ENCODE data around the gene CRK.

The CRK gene

DNA sequence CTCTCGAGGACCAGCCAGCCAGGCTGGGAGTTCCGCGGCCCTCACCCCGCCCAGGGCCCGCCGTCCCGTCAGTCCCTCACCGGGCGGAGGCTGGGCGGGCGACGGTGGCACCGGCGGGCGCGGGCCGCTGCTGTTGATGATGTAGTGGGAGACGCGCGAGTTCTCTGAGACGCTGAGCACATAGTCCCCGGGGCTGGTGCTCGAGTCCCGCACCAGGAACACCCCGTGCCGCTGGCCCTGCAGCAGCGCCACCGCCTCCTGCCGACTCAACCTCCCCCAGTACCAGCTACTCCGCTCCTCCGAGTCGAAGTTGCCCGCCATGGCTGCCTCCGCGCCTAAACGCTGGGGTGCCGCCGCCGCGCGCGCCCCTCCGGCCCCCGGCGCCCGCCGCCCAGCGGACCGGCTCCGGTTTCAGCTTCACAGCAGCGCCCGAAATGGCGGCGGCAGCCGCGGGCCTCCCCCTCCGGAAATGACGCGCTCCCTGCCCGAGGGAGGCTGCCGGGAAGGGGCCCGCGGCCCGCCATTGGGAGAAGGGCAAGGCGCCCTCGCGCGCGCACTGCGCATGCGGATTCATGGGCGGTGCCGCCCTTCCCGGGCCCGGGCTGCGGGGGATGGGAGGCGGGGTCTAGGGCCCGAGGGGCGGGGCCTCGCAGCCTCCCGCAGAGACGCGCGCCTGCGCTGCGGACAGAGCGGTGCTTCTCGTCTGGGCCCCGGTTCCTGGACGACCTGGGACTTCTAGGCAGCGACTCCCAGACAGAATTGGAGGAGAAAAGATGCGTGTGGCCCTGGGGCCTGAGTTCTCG, at the start of gene CRK:
Gene CRK, minus strand, starts transcription at position 436 of the 803 bp plus-strand sequence. Its CDS starts 115 bp downstream, at position 321.
- DNase-seq, result peak; percentile 98

DNA sequence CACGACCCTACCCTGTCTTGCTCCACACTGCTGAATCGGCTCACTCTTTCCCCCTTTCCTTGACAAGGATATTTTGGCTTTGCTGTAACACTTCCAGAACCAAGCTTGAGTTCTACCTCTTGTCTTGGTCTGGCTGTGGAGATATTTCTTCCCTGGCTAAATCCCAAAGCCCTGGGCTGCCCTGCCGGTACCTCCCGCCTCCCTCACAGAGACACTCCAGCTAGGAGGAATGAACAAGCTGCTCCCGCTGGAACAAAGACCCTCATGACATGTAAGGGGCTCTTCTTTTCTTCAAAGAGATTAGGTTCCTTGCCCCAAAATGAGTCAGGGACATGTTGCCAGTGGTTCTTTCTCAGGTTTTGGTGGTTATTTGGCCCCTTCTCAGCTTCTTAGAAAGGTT, 49.6 kb upstream of the CRK start:
- no peak for DNase-seq

DNA sequence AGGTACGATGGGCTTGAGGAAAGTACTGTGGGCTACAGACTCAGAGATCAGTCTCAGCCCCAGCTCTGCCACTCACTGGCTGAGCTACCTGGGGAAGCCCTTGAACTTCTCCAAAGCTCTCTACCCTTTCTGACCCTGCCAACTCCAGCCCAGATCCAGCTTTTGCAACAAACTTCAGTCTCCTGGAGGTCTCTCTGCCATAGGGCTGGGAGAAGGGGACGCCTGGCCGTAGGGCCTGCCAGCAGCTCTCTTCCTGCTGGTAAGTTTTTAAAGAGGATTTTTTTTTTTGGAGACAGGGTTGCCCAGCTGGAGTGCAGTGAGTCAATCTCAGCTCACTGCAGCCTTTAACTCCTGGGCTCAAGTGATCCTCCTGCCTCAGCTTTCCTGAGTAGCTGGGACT, 48.8 kb upstream of the CRK start:
- DNase-seq, result no peak

DNA sequence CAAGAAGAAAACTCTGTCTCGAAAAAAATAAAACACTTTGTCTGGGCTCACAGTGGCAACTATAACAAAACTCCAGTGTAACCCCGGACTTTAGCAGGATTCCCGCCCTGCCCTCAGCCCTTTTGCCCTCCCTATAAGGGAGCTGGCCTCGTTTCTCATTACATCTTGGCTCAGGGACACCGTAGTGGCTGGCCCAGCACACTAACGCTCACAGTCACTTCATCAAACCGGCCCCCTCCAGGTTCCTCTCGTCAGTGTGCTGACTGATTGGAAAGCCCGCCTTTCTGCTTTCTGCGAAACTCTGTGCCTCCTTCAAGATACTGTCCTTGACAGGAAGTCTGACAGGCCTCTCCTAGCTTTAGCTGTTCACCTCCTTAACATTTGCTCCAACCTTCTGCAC, 47.7 kb upstream of the CRK start:
- no peak for DNase-seq

DNA sequence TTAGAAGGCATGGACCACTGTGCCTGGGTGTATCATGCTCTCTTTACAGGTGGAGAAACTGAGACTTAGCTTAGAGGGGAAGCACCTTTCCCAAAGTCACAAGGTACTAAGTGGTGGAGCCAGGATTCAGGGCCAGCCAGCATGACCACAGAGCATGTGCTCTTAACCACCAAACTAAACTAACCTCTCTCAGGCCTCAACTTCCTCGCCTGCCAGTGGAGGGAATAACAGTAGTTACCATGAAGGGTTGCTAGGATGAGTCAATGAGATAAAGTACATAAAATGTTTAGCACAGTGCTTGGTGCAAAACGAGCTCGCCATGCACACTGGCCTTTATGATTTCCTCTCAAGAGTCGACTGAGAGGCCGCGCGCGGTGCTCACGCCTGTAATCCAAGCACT, 42.8 kb upstream of the CRK start:
- DNase-seq, result no peak

DNA sequence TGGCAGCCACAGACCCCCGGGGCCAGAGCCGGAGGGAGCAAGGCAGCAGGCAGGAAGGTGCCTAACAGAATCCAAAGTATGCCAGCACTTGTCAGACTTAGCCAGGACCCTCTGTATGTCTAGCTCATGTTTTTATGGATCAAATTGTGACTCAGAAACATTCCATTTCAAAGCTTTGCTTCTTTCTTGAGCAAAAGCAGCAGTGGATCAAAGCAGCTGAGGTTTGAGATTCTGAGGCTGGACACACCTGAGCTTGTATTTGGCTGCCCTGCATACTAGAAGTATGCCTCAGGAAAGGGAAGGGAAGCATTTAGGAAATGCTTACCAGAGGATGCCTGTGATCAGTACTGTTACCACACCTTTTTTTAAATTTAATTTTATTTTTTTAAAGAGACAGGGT, 42.2 kb upstream of the CRK start:
- no peak for DNase-seq

DNA sequence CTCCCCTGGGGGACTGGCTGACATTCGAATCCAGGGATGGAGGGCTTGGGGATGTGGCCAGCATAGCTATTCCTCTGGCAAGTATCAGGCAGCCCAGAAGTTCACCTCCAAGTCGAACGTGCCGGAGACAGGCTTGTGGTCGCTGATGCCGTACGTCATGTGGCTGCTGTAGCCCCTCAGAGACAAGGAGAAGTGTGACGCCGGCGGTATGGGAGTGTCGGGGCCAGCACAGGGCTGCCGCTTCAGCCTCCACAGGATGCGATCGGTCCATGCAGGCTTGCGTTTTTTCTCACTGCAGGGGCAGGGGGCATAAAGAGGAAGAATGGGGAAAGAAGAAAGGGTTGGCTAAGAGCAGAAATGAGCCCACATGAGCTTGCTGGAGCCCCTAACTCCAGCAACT, 41.8 kb upstream of the CRK start:
- no peak for DNase-seq

DNA sequence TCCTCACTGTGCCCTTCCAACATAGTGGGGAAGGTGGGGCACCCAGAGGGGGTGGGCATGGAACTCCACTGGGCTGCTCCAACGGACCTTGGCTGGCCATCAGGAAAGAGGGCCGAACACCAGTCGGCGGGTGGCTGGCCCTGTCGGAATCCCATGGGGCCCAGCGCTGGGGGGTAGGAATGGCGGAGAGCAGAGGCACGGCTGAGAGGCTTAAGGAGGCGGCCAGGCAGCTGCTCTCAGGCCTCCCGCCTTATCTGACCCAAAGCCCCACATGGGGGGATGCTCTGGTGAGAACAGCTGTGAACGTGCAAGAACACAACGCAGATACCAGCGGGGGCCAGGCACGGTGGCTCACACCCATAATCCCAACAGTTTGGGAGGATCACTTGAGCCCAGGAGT, 40.8 kb upstream of the CRK start:
- DNase-seq, result peak; percentile 58

DNA sequence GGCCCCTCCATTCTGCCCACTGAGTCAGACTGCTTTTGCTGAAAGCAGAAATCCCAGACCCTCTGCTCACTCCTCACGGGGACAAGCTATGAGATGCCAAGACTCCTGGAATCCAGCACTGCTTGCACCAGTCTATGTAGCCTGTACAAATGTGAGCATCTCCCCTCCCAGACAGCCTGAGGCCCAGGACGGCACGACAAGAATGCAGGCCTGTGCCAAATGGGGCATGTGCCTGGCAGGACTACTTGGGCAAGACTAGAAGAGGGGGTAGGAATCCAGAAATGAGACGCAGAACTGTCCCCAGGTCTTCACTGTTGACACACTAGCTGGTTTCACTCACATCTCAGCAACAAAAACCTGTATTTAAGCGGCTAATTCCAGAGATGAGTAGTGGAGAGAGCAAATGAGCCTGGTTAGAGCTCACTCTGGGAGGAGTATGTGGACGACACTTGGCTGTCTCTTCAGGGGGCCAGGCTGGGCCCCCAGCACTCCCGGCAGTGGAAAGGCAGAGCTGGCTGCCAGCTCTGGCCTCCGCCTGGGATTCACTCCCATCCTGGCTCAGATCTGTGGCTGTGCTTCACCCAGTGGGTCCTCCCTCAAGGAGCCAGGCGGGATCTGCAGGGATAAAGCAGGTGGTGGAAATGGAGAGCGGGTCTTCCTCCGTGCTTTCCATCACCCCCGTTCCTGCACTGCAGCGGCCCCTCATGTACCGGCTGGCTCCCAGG, 39.4 kb upstream of the CRK start:
- DNase-seq, result peak; percentile 83

DNA sequence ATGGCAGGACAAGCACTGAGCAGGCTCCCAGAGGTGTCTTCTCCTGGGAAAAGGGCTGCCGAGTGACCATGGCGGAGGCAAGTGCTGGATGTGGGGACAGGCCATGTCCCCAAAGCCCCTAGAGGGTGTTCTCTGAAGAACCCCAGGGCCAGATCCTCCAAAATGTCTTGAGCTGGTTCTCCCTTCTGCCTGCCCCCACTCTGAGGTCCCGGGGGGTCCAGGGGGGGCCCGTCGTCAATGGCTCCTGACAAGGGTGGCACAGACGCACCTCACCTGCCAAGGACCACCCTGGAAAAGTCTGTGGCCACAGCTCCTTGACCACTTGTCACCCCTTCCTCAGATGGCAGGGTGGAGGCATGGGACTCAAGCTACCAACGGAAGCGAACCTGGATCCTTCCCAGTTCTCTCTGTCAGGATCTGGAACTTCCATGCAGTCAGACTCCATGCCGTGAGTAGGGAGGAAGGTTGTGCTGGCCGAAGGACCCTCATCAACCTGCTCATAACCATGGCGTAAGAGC, 38.8 kb upstream of the CRK start:
- DNase-seq, result no peak

DNA sequence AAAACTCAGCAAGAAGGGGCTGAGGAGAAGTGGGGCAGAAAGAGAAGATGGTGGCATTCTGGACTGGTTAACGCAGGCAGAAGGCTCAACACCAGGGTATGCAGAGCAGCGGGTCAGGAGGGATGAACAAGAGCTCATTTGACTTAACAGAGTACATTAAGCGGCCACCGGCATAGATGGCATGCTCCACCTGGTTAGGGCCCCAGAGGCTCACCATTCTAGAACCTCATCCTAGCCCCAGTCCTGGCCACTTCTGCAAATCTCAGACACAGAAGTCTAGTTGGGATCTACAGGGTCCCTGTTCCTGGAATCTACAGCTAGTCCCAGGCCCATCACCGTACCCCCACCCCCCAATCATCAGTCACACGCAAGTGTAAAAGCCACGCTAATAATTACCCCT, 38.2 kb upstream of the CRK start:
- DNase-seq, result no peak

DNA sequence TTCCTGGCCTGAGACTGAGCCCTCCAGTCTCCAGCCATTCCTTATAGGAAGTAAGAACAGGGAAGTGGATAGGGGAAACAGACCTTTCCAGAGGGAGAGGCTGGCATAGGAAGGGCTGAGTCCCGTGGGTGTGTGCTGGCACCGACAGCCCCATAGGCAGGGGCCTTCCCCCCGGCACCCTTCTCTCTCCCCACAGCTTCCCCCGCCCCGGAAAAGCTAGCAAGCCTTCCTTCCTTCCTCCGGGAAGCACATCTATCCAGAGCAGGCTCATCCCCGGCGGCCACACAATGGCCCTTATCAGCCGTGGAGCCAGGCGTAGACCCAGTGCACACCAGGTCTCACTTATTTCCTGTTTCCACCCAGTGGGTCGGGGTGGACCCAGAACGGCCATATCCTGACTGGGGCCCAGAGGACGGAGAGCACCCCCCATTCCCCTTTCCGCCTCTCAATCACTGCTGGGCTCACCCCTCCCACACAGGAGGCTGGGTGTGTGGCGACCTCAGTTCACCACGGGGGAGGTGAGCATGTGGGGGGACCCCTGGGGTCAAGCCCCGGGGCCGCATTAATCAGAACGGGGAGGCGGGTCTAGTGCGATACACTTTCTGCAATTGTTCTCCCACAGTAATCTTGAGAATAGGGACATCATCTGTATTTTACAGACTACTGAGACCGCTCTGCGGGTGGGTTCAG, 37.4 kb upstream of the CRK start:
- no peak for DNase-seq

DNA sequence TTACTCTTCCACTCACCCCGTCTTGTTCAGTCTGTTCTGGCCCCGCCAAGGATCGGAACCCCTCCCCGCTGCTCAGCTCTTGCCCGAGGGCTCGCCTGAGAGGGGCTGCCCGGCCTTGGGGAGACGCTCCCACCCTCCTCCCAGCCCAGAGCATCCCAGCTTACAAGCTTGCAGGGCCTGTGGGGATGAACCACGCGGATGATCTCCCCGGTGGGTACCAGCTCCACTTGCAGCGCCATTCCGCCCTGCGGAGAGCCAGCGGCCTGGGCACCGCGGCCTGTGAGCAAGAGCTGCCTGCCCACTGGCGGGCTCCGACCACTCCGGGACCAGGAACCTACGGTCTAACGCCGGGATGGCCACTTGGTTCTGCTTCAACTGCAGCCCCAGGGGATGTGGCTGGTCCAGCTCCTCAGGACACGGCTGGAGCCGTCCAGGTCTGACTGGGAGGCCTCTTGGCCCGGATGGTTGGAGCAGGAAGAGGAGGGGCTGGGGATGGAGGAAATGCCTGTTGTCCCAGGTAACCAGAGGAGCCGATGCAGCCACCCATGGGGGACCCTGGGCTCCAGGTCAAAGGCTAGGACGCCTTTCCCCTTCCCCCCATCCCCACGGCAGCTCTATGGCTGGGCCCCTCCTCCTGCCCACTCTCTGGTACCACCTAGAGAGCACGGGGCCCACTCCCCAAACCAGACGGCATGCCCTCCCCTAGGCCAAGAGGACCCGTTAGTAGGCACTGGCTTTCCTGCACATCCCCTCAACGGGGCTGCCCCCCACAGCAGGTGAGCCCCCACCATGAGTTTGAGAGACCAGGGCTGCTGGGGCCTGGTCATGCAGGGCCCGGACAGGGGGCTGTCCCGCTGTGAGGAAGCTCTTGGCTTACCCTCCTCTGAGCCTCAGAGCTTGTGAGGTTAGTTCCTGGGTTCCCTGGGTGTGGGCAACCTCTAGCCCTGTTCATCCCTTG, 36.5 kb upstream of the CRK start, which contains the start of gene MYO1C:
Gene MYO1C, minus strand, starts transcription at position 438 of the 958 bp plus-strand sequence. Its CDS starts 199 bp downstream, at position 239.
- DNase-seq, result peak; percentile 40

DNA sequence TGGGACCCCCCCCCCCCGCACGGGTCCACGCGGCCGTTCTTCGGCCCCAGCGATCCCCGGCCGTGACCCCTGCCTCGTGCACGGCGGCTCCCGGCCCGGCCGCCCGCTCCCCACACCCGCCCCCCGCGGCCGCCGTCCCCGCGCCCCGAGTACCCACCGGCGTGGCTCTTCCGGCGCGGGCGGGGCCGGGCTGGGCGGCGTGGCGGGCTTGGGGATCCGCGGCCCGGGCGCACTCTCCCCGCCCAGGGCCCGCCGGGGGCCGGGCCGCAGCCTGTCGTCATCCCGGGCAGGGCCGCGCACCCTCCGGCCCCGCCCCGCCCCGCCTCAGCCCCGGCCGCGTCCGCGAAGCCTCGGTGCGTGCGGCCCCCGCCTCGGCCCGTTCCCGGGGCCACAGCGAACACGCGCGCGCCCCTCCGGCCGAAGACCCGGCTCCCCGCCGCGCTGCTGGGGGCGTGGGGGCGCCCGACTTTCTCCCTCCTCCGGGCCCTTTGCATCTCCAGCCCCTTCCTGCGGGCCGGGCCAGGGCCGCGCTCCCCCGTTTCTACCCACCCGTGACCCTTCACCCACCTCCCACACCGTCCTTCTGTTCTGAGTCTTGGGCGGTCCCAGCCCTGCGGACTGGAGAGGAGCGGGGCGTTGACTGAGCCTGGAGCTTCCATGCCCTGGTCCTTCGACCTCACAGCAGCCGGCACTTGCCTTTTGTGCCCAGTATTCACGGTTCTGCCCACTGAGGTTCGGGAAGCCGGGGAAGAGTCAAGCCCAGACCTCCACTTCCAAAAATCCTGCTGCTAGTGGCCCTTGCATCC, 35.6 kb upstream of the CRK start:
- DNase-seq, result peak; percentile 72

DNA sequence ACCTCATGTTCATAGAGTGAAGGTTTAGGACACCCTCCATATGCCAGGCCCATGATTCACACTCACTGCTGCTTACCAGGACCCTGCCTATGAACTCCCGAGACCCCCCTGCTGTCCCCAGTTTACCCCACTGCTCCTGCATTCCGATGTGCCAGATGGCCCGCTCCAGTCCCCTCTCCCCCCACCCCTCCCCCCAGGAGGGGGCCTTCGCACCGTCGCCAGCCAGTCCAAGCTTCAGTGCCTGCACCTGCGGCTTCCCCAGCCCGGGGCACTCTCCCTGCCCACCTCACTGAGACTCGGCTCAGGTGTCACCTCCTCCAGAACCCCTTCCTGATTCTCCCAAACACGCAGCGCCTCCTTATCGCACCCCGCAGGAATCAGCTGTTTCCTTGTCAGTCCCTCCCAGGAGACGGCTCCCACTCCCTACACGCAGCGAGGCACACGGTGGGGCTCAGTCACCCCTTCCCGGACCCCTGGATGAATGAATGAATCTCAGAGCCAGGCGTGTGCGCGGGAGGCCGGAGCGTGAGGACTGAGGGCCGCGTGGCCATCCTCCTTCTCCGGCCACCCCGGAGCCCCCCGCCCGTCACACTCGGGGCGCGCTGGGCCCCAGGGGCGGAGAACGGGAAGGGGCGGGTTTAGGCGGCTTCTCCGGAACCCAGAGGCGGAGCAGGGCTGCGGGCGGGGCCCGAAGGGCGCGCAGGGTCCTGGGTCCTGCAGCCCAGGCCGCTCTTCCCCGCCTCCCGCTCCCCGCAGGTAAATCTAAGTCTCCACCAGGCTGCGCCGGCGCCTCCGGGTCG, 34.8 kb upstream of the CRK start:
- peak; percentile 79 for DNase-seq

DNA sequence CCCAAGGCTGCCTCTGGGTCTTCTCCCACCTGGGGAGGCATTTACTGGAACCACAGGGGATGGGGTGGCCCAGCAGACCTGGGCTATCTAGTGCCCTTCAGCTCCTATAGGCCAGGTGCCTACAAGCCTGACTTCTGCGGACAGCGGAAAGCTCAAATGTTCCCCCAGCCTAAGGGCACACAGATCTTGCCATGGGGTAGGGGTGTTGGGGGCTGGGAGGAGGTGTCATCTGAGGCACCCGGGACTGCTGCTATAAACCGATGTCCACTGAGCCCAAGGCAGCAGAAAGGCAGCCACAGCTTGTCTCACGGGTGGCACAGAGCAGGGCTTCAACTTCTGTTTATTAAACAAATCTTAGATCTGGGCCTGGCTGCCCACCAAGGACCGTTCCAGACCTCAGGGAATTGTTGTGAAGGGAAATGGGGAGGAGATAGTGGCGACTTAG, 32.8 kb upstream of the CRK start:
- no peak for DNase-seq

DNA sequence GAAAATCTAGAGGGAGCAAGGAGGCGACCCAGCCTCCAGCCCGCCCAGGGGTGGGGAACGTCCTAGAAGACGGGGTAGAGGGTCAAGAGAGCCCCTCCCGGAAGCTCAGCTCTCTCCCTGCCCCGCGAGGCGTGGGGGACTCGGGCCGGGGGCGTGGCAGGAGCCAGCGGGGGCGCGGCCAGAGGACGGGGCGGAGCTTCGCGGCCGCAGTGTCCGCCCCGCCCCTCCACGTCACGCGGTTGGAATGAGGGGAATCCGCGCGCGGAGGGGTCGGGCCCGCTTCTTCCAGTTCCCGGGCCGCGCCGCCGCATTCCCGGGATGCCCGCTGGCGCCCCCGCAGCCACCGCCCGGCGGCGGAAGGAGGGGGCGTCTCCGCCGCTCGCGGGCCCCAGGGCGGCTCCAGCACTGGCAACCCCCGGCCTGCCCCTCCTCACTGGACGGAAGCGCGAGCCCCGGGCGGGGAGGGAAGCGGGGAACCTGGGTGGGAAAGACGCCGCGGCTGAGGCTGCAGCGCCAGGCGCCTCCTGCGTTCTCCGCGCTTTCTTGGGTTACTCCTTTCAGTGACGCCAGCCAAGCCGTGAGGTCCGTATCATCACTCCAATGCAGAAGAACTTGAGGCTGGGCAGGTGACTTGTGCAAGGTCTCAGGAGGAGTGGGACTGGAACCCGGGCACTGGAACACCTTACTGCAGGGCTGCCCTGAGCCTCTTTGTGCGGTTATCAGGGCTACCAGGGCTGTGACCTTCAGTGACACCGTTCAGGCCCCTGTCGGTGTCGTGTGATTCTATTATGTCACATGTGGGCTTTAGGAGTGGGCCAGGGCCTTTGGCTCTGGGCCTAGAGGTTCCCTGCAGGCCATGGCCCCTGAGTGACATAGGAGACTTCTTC, 32.1 kb upstream of the CRK start:
- peak; percentile 92 for DNase-seq

DNA sequence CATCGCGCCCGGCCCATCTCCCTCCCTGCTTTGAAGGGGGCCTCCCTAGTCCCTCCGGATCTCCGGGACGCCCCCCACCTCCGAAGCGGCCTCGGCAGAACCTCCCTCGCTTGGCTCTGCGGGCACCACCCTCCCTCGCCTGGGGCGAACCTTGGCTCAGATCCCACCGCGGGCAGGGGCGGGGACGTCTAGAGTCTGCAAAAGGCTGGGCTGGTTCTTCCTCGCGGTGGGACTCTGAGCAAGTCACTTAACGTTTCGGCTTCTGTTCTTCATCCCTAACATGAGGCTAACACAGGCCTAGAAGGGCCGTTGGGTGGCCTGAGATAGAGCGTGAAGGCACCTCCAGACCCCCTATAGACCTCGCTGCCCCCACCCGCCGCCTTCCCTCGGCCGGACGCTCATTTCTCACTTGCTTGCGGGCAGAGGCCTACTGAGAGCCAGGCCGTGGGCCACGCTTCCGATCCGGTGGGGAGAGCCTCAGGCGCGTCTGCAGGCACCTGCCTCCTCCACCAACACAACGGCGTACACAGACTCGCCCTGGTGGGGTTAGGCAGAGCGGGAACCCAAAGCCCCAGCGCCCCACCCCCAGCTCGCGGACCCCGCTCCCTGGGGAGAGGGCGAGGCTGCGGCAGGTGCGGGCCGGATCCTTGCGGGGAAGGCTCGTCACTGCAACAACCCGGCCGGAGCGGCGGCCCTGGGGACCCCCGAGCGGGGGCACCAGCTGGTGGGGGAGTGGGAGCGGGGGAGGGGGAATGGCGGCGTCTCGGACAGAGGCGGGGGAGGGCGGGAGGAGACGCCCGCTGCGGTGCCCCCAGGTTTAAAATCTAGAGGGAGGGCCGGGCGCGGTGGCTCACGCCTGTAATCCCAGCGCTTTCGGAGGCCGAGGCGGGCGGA, 31.0 kb upstream of the CRK start:
- peak; percentile 87 for DNase-seq

Data from right hindlimb (tissue), 1 donor.